HG02642 (cell line): ENCODE measurements around the gene OSGIN1.

Source experiments
- ATAC-seq: cut with Tn5 transposase; IDR thresholded peaks from one replicate; pipeline ENCODE4 v1.9.1; 2021; ENCODE audit warnings: mild to moderate bottlenecking; ENCODE audit not compliant: unreplicated experiment, poor library complexity

Gene OSGIN1

DNA sequence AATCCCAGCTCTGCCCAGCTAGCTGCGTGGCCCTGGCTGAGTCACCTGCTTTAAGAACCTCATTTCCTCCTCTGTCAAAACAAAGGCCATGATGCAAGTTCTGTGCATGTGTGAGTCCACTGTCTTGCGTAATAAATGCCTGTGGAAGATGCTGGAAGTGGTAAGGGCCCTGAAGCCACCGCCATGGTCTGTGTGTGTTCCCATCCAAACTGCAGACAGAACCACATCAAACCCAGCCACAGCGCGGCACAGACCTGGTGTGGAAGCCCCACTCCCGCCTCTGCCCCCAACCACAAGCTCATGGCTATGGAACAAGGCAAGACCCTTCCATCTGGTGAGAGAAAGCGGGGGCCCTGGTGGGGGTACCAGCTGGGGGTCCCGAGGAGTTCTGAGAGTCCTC is 41.0 kb downstream of the OSGIN1 start:
- no peak for ATAC-seq

DNA sequence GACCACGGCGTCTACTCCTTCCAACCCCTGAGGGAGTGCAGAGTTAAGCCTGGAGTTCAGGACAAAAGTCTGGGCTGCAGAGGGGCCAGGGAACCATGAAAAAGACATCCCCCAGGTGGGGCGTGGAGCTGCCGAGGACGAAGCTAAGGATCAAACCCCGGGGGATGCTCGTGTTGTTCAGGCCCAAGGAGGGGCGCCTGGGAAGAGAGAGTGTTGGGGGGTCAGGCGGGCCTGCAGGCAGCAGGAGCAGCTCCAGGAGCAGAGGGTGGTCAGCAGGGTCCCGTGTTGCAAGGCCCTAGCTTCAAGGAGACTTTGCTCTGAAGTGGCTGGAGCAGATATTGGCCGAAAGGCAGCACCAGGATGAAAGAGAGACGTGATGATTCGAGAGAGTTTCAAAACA is 41.7 kb downstream of the OSGIN1 start:
- no peak for ATAC-seq

DNA sequence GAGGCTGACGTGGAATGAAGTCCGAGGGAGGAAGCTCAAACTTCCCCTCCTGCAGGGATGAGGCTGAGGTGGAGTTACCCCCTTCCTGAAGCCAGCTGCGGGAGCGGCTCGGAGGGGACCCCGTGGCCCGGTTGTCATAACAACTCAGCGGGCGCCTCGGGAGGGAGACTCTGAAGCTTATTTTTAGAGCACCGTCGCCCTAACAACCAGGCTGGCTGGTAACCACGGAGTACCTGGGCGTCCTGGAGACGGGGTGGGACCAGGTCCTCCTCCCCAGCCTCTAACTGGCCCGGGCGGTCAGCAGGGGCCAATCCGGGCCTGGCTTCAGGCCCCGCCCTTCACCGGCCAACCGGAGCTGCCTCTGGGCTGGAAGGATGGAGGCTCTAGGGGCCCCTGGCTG is 42.7 kb downstream of the OSGIN1 start:
- ATAC-seq, result no peak

DNA sequence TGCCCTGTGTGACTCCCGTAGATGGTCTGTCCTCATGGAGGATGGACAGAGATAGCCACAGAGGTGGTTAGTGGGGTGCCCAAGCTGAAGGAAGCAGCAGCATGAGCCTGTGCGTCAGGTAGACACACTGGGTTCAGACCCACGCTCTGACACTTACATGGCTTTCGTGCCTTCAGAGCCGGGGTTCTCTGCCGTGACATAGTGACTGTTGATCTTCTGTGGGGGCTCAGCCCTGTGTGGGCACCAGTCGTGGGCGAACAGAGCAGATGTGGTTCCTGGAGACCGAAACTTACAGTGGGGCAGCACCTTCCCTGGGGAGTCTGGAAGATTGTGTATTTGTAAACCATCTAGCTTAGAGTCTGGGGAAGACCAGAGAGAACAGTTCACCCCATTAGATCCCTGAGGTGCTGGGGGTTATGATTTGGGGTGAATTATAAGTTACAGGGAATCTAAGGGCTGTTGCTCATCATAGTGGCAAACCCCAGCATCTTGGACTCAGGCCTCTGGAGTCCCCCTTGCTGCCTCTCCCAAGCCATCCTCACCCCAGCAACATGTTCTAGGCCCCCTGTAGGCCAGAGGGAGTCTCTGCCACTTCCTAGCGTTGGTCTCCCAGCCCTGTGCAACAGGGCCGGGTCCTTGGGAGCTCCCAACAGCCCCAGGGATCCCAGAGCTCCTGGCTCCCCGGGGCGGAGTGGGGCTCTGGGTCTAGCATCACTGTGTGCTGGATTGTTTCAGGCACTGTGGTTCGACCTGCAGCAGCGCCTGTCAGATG is 43.6 kb downstream of the OSGIN1 start:
- ATAC-seq, result no peak

DNA sequence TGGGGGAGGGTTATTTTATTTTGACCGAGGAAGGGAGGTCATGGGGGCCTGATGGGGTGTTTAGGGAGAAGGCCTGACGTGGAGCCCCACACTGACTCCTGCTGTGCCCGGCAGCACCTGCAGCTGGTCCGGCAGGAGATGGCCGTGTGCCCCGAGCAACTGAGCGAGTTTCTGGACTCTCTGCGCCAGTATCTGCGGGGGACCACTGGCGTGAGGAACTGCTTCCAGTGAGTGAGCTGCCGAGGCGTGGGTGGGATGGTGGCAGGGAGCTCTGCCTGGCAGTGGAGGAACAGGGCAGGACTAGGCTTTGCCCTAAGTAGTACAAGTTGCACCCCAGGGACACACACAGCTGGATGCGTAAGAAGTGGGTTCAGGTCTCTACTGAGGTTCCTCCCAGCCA is 45.1 kb downstream of the OSGIN1 start:
- ATAC-seq, result no peak

DNA sequence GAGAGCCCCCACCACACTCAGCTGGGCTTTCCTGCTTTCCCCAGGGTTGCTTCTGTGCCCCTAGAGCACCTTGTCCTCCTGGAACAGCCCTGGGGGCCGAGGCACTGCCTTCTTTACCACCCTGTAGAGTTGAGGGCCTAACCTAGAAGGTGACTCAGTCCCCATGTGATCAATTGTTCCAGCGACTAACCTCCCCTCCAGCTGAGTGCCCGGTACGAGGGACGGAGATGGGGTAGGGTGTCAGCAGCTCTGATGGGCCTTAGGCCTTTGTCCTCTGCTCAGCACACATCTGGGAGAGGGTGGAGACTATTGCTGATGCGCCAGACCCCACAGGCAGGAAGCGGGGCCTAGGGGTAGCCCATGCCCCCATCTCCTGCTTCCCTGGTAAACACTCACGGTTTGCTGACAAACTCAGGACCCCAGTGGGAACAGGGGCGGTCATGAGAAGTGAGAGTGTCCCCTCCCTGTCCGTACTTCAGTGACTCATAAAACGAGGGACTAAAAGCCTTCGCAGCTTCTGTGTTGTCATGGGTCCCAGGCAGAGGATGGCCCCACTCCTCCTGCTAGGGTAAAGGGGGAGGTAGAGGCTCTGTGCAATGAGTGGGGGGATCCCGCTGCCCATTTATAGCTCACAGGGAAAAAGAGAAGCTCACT is 48.1 kb downstream of the OSGIN1 start:
- no peak for ATAC-seq

DNA sequence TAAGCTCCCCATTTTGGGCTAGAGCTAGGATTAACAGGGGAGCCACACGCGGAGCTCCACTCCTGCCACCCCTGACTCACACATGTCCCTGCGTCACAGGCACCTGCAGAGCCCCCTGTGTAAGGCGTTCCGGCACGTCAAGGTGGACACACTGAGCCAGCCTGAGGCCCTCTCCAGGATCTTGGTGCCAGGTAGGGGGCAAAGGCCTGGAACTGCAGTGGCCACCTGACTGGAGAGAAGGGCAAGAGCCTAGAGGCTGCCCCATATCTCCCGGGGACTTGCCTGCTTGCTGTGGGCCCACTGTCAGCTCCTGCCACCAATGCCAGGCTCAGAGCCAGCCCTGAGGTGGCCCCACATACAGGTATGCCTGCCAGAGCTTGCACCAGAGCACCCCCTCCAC is 48.7 kb downstream of the OSGIN1 start:
- no peak for ATAC-seq

DNA sequence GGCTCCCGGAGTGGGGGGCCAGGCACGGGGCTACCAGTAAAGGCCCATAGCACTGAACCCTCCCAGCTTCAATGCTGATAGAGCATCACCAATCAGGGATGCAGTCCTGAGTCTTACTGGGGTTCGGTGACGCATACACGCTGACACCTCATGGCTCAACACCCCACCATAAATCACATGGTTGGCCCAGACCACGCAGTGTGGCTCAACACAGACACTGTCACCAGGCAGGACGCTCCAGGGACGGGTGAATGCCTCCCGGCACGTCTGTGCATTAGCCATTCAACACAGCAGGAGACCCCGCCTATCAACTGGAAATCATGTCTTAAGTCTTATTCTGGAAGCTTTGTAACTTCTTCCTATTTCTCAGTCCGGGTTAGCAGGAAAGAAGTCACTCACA is 50.0 kb downstream of the OSGIN1 start:
- ATAC-seq, result no peak

DNA sequence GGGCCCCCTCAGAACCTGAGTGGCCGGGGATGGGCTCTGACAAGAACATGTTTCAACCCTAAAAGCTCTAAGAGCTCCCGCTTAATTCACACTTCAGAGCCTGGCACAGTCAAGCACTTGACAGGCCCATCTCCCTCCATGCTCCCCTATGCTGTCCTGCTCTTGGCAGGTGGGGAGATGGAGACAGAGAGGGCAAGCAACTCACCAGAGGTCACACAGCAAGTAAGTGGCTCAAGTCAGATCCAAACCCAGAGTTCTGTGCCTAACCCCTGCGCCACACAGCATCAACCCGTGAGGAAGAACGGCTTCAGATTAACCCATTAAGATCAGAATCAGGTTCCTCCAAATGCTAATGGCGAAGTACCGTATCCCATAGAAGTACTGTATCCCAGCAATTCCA is 51.4 kb downstream of the OSGIN1 start:
- no peak for ATAC-seq

DNA sequence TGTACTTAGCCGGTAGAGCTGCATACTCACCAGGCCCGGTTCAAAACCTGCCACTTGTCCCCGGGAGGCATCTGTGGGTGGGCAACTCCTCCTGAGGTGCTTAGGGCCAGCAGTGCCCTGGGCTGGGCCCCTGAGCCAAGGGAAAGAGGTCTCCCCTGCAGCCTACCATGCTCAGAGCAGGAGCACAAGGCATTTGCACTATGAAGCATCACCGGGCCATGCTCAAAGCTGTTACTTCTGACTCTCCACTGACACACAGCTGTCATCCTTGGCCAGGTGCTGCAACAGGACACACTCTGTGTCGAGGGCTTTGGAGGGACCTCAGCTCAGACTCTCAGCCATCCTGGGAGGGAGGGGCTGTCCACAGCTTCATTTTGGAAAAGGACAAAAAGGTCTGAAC is 52.4 kb downstream of the OSGIN1 start:
- ATAC-seq, result no peak

DNA sequence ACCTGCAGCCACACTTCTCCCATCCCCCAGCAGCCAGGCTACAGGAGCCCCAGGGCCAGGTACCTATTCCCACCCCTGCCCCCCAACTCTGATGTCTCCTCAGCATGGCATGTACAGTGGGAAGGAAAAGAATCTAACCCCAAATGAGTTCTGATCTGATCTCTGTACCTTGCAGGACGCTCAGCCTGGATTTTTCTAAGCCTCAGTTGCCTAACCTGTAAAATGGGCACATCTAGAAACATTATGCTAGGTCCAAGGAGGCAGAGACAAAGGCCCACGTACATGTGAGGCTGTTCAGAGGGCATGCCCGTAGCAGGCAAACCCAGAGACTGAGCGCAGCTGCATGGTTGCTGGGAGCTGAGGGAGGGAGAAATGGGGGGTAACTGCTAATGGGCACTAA is 54.5 kb downstream of the OSGIN1 start:
- ATAC-seq, result no peak

DNA sequence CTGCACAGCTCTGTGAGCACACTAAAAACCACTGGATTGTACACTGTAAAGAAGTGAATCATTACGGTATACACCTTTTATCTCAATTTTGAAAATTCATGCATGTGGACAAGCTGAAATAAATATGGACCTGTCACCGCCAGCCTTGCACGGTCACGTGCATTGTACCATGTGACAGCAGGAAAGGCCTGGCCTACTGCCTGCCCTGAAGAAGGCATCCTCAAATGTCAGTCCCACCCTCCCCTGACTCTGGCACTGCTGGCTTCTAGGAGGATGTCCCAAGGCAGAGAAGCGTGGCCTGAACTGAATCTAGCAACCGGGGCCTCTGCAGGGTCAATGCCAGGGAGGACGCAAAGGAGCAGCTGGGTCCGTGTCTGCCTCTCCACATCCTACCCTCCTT is 54.9 kb downstream of the OSGIN1 start:
- no peak for ATAC-seq

DNA sequence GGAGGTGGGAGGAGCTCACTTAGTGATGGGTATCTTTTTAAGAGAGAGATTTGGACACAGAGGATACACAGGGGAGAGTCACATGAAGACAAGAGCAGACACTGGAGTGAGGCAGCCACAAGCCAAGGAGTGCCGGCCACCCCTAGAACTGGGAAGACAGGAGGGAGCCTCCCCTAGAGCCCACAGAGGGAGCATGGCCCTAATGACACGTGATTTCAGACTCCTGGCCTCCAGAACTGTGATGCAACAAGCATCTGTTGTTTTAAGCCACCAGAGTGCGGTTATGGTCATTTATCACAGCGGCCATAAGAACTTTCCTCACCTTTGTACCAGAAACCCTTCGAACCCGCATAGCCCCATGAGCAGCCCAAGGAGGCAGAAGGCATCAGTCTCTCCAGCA is 56.2 kb downstream of the OSGIN1 start:
- no peak for ATAC-seq

DNA sequence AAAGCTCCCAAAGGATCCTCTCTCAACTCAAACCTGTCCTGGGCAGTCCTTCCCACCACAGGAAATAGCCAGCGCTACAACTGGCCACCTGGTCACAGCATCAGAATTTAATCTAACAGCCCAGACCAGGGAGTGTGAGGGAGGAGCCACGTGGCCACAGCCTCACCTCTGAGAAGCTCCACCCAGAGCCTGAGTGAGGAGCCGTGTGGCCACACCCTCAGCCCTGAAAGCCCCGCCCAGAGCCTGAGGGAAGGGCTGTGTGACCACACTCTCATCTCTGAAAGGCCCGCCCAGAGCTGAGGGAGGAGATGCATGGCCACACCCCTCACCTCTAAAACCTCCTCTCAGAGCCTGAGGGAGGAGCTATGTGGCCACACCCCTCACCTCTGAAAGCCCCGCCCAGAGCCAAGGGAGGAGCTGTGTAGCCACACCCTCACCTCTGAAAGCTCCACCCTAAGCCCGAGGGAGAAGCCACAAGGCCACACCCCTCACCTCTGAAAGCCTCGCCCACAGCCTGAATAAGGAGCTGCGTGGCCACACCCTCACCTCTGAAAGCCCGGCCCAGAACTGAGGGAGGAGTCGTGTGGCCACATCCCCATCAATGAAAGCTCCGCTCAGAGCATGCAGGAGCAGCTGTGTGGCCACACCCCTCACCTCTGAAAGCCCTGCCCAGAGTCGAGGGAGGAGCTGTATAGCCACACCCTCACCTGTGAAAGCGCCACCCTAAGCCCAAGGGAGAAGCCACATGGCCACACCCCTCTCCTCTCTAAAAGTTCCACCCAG is 60.9 kb downstream of the OSGIN1 start:
- peak; percentile 81 for ATAC-seq

DNA sequence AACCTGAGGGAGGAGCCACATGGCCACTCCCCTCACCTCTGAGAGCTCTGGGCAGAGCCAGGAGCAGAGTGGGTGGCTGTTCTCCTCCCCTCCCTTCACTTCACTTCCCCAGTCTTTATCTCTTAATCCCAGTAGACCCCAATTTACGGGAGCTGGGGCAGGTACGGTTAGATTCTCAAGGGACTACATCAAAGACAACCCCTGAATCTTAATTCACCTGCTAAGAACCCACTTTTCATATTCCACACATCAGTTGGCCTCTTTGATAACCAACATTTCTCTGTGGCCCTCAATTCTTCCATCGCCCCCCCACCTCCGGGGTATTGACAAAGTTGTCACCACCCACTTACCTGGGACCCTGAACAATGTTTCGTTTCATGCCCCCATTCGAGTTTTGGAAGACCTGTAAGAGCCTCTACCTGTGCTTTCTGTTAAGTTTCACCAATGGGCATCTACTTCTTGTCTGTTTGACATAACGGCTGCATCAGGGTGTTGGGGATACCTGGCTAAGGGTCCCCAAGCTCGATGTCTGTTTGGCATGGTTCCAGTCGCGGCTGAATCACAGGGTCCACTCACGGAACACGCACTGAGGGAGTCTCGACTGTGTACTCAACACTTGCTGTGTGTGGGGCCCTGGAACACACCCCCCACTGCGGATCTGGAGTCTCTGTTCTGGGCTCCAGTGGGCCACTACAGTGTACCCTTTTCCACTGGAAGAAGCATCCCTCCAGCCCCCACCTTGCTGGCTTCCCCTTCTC is 61.7 kb downstream of the OSGIN1 start:
- ATAC-seq, result no peak

DNA sequence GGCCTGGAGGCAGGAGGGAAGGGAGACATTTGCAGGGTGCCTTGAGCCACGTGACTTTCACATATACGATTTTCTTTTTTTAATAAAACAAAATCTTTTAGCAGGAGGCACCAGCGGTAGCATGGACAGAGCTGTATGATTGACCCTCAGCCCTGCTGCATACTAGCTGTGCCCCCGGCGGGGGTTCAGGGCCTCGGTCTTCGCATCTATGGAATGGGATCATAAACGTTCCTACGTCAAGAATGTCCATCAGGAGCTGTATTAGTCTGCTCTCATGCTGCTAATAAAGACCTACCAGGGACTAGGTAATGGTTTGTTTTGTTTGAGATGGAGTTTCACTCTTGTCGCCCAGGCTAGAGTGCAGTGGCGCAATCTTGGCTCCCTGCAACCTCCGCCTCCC is 62.4 kb downstream of the OSGIN1 start:
- ATAC-seq, result no peak
